Tibial nerve (tissue), 4 donors: Measurements from ENCODE around the gene SLC22A1. TPM values are rescaled to one million over a fixed set of nuclear protein-coding genes. Genes with fewer than 3 reads are reported as not detected.

Source experiments
- DNase-seq, 2 donors: peaks; one replicate each; pipeline ENCODE4 v3.0.0-alpha.2; 2019; ENCODE audit warnings: low spot score in 2 of 2
- H3K27ac ChIP-seq, 4 donors: fragments of 200-600 bp; sonication (generic) in 3 of 4; one replicate each; pipeline ENCODE4 v1.5.1; 2017 to 2019; ENCODE audit warnings: mild to moderate bottlenecking in 1 of 4
- H3K27me3 ChIP-seq, 2 donors: fragments of 200-600 bp; sonication (generic) in 1 of 2; one replicate each; pipeline versions ENCODE4 v1.5.1 to v1.6.0; 2017 to 2019
- H3K36me3 ChIP-seq, 3 donors: fragments of 200-600 bp; sonication (generic); one replicate each; pipeline ENCODE4 v1.5.1; 2018 to 2019
- H3K4me1 ChIP-seq, 4 donors: fragments of 200-600 bp; sonication (generic) in 3 of 4; one replicate each; pipeline ENCODE4 v1.5.1; 2017 to 2019
- H3K4me3 ChIP-seq, 4 donors: fragments of 200-600 bp; sonication (generic) in 3 of 4; one replicate each; pipeline ENCODE4 v1.5.1; 2017 to 2019; ENCODE audit warnings: mild to moderate bottlenecking in 1 of 4, moderate library complexity in 1 of 4
- H3K9me3 ChIP-seq, 4 donors: fragments of 200-600 bp; sonication (generic) in 3 of 4; one replicate each; pipeline ENCODE4 v1.5.1; 2017 to 2019
- CTCF ChIP-seq, 5 experiments: fragments of 200-600 bp in 3 of 5; fragments of 450-650 bp in 2 of 5; sonication (generic) in 3 of 5; IDR thresholded peaks; one replicate each; pipeline ENCODE4 v1.5.1; 2016 to 2019; ENCODE audit warnings: antibody characterized with exemption in 5 of 5, mild to moderate bottlenecking in 3 of 5, moderate library complexity in 2 of 5
- EP300 ChIP-seq, 2 donors: sonication (generic); formaldehyde crosslinking; IDR thresholded peaks; one replicate each; pipeline ENCODE4 v1.6.1; 2017; ENCODE audit warnings: antibody characterized with exemption in 2 of 2, mild to moderate bottlenecking in 1 of 2
- POLR2A ChIP-seq, 2 donors: fragments of 450-650 bp; IDR thresholded peaks; one replicate each; pipeline ENCODE4 v1.6.1; 2017; ENCODE audit warnings: antibody characterized with exemption in 2 of 2, mild to moderate bottlenecking in 2 of 2, moderate library complexity in 2 of 2
- WGBS, 2 donors: methylation state at CpG; one replicate each; pipeline ENCODE4 v1.1.5; 2018; 5-methylcytosine and 5-hydroxymethylcytosine counted together
- total RNA-seq, 4 donors: library from RNA; depleted of rRNA; stranded (reverse); fragments of >200 nt; gene quantifications; one replicate each; pipeline ENCODE4 v1.1.0, GENCODE V29; 2016

The SLC22A1 gene
- total RNA-seq, 4 donors from 2014 or later, result 1.3 to 5.5 (median 2.3) TPM

- 85 to 90% methylated on average over 5 of the region's 5 CpGs for WGBS, 2 donors
- H3K27ac ChIP-seq, result no peak overlapping the region
These were observed 51.1 kb downstream of the SLC22A1 start for GRCh38 chr6:160172704-160173103.

GRCh38 chr6:160173806-160174527 is 52.4 kb downstream of the SLC22A1 start:
- 67 to 73% methylated on average over 9 of the region's 9 CpGs for WGBS, 2 donors
- Histone ChIP-seq H3K9me3 (no peaks in the 10 kb centered on the region), H3K27me3 (no peaks in the 10 kb centered on the region), H3K4me3 (no peak overlapping the region), H3K36me3 (no peaks in the 10 kb centered on the region), H3K27ac (no peak overlapping the region), H3K4me1 (no peaks in the 10 kb centered on the region)
- TF ChIP-seq POLR2A (IDR thresholded peaks at IDR 0.05) (no peak), EP300 (IDR thresholded peaks at IDR 0.05) (no peak), CTCF (IDR thresholded peaks at IDR 0.05) (no peak)
- DNase-seq, result no peak

More at GRCh38 chr6:160172704-160173103, 51.1 kb downstream of the SLC22A1 start:
- TF ChIP-seq POLR2A (IDR thresholded peaks at IDR 0.05) (no peak), CTCF (IDR thresholded peaks at IDR 0.05) (no peak), EP300 (IDR thresholded peaks at IDR 0.05) (no peak)
- DNase-seq, result no peak
- no peaks in the 10 kb centered on the region for H3K36me3 ChIP-seq
- H3K9me3 ChIP-seq, result no peaks in the 10 kb centered on the region
- no peaks in the 10 kb centered on the region for H3K27me3 ChIP-seq
- no peak overlapping the region for H3K4me3 ChIP-seq
- no peaks in the 10 kb centered on the region for H3K4me1 ChIP-seq

GRCh38 chr6:160174681-160175080 is 53.1 kb downstream of the SLC22A1 start:
- no peaks in the 10 kb centered on the region for H3K36me3 ChIP-seq
- H3K27ac ChIP-seq, result no peak overlapping the region
- no peaks in the 10 kb centered on the region for H3K4me1 ChIP-seq
- 58 to 60% methylated on average over 2 of the region's 2 CpGs for WGBS, 2 donors
- no peak overlapping the region for H3K4me3 ChIP-seq
- no peaks in the 10 kb centered on the region for H3K9me3 ChIP-seq
- no peaks in the 10 kb centered on the region for H3K27me3 ChIP-seq
- no peak for DNase-seq
- TF ChIP-seq POLR2A (IDR thresholded peaks at IDR 0.05) (no peak), CTCF (IDR thresholded peaks at IDR 0.05) (no peak), EP300 (IDR thresholded peaks at IDR 0.05) (no peak)

- 36 to 46% methylated on average over 2 of the region's 2 CpGs for WGBS, 2 donors
- Histone ChIP-seq H3K36me3 (no peaks in the 10 kb centered on the region), H3K4me3 (no peak overlapping the region), H3K4me1 (no peaks in the 10 kb centered on the region), H3K9me3 (no peaks in the 10 kb centered on the region), H3K27ac (no peak overlapping the region), H3K27me3 (no peaks in the 10 kb centered on the region)
- no peak for TF ChIP-seq CTCF (IDR thresholded peaks at IDR 0.05)
- no peak for TF ChIP-seq EP300 (IDR thresholded peaks at IDR 0.05)
- no peak for TF ChIP-seq POLR2A (IDR thresholded peaks at IDR 0.05)
- DNase-seq, result no peak
These were observed 55.6 kb downstream of the SLC22A1 start for GRCh38 chr6:160177220-160177619.

GRCh38 chr6:160178271-160178670 is 56.7 kb downstream of the SLC22A1 start:
- Histone ChIP-seq H3K4me3 (no peak overlapping the region), H3K27ac (no peak overlapping the region), H3K27me3 (no peaks in the 10 kb centered on the region), H3K4me1 (no peaks in the 10 kb centered on the region), H3K9me3 (no peaks in the 10 kb centered on the region), H3K36me3 (no peaks in the 10 kb centered on the region)
- no peak for TF ChIP-seq CTCF (IDR thresholded peaks at IDR 0.05)
- TF ChIP-seq POLR2A (IDR thresholded peaks at IDR 0.05), result no peak
- TF ChIP-seq EP300 (IDR thresholded peaks at IDR 0.05), result no peak
- no peak for DNase-seq
- 48 to 56% methylated on average over 5 of the region's 5 CpGs for WGBS, 2 donors
